T47D (cell line): ENCODE measurements around the gene PSMB3.

ENCODE experiments used
- DNase-seq, 2 experiments: peaks; one replicate each; pipeline versions ENCODE4 v3.0.0 to v3.0.0-alpha.2; 2011 to 2012; ENCODE audit warnings: low read depth in 1 of 2, low spot score in 1 of 2
- JUND ChIP-seq: IDR thresholded peaks from 2 replicates; pipeline ENCODE4 v1.6.1; 2012; ENCODE audit warnings: low read depth
- in situ Hi-C: cut with HindIII; loops from 2 replicates; pipeline ENCODE4 v1.10.0; 2016; ENCODE audit warnings: low sequenced_read_pairs, low pct_unique_long_range_greater_than_20kb

PSMB3 gene

GRCh38 chr17:38709864-38710603, 42.5 kb upstream of the PSMB3 start:
- DNase-seq, result no peak
- no peak for TF ChIP-seq JUND
- in situ Hi-C loops, result no loop called here

DNA sequence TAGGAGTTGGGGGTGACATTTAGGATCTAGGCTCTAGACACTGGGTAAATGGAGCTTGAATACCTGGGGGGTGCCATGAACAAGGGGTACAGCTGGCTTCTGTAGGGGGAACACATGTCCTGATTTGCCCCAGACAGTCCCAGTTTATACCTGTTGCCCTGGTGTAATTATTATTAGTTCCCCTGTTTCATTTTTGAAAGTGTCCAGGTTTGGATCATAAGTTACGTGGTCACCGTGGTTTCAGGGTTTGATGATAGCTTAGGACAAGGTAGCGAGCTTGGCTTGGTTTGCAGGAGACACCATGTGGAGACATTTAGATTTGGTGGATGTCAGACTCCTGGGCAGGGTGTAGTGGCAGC, 42.0 kb upstream of the PSMB3 start:
- no peak for DNase-seq
- TF ChIP-seq JUND, result no peak
- in situ Hi-C loops, result no loop called here

DNA sequence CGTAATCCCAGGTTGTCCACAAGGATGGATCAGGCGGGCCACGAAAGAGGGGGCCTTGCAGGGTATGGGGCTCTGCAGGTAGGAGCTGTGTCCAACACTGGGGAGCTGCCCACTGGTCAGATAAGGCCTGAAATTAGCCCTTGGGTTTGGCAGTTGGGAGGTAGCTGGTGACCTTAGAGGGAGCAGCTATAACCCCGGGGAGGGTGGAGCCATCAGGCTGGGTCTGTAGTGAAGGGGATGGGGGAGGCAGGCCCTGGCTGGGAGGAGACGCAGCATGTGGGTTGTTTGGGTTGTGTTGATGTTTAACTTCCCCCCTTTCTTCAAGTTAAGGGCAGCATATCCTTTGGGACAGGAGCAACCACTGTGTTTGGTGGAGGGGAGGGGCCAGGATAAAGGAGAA, 41.6 kb upstream of the PSMB3 start:
- no peak for TF ChIP-seq JUND
- in situ Hi-C loops, result no loop called here
- DNase-seq, result no peak

GRCh38 chr17:38711792-38712571, 40.6 kb upstream of the PSMB3 start:
- no peak for DNase-seq
- in situ Hi-C loops, result no loop called here
- no peak for TF ChIP-seq JUND

- DNase-seq, result no peak
- TF ChIP-seq JUND, result no peak
- in situ Hi-C loops, result no loop called here
Observed at GRCh38 chr17:38712593-38712992, 39.9 kb upstream of the PSMB3 start.

DNA sequence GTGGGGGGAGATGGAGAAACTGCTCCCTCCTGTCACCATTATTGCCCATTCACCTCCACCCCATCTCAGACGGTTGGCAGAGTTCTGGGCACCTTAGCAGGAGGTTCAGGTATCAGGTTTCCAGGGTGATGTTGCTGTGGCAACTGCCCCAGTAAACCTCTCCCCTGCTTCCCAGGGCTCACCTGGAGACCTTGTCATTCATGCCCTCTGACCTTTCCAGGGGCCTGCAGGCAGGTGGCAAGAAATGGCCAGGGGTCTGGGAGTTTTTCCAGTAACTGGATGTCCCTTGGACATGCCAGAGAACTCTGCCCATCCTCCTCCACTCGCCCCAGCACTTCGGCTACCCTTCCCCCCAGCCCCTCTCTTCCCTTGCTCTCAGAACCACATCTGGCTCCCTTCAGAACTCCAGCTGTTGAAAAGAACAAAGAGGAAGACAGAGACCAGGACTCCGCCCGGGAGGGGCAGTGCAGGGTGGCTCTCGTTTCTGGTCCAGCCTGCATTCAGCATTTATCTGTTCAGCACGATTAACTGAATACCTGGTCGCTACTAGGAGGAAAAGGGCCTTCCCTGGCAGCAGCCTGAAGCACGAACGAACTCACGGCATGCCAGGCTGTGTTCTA, 39.0 kb upstream of the PSMB3 start:
- in situ Hi-C loops, result no loop called here
- no peak for DNase-seq
- TF ChIP-seq JUND, result no peak

DNA sequence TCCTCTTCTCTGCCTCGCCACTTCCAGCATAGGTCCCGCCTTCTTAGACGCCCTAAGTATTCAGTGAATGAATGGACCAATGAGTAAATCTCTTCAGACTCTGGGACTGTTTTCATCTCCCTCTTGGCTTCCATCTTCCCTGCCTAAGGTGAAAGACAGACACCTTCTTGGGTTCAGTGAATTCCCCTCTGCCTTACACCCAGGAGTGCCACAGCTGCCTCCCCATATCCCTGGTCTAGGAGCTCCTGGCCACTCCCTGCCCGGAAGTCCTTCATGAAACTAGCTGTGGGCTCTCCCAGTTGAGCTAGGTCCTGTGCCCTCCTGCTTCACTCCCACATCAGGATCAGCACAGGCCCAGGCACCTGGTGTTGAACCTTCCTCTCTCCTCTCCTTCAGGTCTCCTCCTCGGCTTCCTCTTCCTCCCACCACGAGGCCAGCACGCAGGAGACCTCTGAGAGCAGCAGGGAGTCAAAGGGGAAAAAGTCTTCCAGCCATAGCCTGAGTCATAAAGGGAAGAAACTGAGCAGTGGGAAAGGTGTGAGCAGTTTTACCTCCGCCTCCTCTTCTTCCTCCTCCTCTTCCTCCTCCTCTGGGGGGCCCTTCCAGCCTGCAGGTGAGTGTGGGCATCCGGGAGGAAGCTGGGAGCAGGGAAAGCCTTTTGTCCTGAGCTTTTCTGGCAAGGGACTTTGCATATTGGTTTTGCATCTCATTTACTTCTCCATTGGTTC, 37.2 kb upstream of the PSMB3 start:
- TF ChIP-seq JUND, result no peak
- in situ Hi-C loops, result no loop called here
- DNase-seq, result no peak

DNA sequence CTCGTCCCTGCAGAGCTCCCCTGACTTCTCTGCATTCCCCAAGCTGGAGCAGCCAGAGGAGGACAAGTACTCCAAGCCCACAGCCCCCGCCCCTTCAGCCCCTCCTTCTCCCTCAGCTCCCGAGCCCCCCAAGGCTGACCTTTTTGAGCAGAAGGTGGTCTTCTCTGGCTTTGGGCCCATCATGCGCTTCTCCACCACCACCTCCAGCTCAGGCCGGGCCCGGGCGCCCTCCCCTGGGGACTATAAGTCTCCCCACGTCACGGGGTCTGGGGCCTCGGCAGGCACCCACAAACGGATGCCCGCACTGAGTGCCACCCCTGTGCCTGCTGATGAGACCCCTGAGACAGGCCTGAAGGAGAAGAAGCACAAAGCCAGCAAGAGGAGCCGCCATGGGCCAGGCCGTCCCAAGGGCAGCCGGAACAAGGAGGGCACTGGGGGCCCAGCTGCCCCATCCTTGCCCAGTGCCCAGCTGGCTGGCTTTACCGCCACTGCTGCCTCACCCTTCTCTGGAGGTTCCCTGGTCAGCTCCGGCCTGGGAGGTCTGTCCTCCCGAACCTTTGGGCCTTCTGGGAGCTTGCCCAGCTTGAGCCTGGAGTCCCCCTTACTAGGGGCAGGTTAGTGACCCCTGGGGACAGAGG, 36.1 kb upstream of the PSMB3 start:
- in situ Hi-C loops, result no loop called here
- TF ChIP-seq JUND, result no peak
- DNase-seq, result no peak

- no peak for TF ChIP-seq JUND
- DNase-seq, result no peak
- in situ Hi-C loops, result no loop called here
Observed at GRCh38 chr17:38717139-38717745, 35.3 kb upstream of the PSMB3 start.

GRCh38 chr17:38719289-38719942, 33.1 kb upstream of the PSMB3 start:
- in situ Hi-C loops, result no loop called here
- DNase-seq, result no peak

DNA sequence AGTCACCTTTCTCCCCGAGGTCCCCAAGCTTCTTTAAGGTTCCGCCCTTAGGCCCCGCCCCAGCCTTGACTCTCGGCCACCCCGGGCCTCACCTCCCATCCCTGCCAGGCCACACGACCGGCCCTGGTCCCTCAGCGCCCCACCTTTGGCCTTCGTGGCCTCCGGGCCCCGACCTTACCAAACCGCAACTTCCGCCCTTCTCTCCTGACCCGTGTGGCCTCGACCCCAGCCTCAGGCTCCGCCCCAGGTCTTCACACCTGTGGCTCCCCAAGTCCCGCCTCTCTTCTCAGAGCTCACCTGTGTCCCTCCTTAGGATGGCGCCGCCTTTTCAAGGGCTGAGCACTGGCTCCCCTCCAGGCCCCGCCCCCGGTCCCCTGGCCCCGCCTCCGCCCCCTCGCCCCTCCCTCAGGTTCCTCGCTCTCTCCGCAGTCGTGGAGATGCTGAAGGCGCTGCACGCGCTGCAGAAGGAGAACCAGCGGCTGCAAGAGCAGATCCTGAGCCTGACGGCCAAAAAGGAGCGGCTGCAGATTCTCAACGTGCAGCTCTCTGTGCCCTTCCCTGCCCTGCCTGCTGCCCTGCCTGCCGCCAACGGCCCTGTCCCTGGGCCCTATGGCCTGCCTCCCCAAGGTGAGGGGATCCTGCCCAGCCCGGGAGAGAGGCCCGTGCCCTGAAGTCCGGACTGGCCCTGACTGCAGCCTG, 32.4 kb upstream of the PSMB3 start:
- no peak for TF ChIP-seq JUND
- DNase-seq, result peak in 1 of 2 experiments; percentile 62
- in situ Hi-C loops, result no loop called here

More at GRCh38 chr17:38719289-38719942, 33.1 kb upstream of the PSMB3 start:
- TF ChIP-seq JUND, result no peak
